Caco-2 (cell line): ENCODE data around the gene HOXC9. TPM values are rescaled to one million over a fixed set of nuclear protein-coding genes. Genes with fewer than 3 reads are reported as not detected.

Source experiments
- BruUV-seq: library from RNA; stranded (reverse); fragments of 400-500 nt; replicated peaks from 2 replicates; lab custom pipeline; 2021; lab: Mats Ljungman, UMichigan
- CTCF ChIA-PET: fragments of 300-600 bp; sonication (Branson Sonifier 250); formaldehyde crosslinking; loops from one replicate; lab custom pipeline; 2022; ENCODE audit warnings: antibody characterized with exemption; lab: Charles Lee
- POLR2A ChIA-PET: fragments of 300-600 bp; sonication (Branson Sonifier 250); formaldehyde crosslinking; loops from one replicate; lab custom pipeline; 2022; ENCODE audit warnings: antibody characterized with exemption; lab: Charles Lee
- DNase-seq, 2 experiments: peaks; one replicate each; pipeline versions ENCODE4 v3.0.0 to v3.0.0-alpha.2; 2020 to 2022
- H3K27me3 ChIP-seq: replicated peaks from 2 replicates; pipeline ENCODE4 v1.6.0; 2011; ENCODE audit warnings: low read length; ENCODE audit not compliant: control insufficient read depth, insufficient read depth
- H3K36me3 ChIP-seq: 2 replicates; pipeline ENCODE4 v1.5.1; 2011; ENCODE audit warnings: low read length; ENCODE audit not compliant: control insufficient read depth, insufficient read depth
- H3K4me1 ChIP-seq: fragments of 250-450 bp; sonication (Bioruptor Pico); 2 replicates; pipeline ENCODE4 v1.5.1; 2020; ENCODE audit warnings: mild to moderate bottlenecking
- H3K4me3 ChIP-seq: 2 replicates; pipeline ENCODE4 v1.5.1; 2011; ENCODE audit warnings: low read depth, mild to moderate bottlenecking, control low read depth, low read length
- H3K9me3 ChIP-seq: fragments of 250-450 bp; sonication (Bioruptor Pico); 2 replicates; pipeline ENCODE4 v1.5.1; 2020; ENCODE audit warnings: mild to moderate bottlenecking, moderate library complexity
- H3K27ac Mint-ChIP-seq: one replicate; pipeline ENCODE4 v1.8.0; 2022; ENCODE audit warnings: mixed read lengths; ENCODE audit not compliant: unreplicated experiment
- H3K27me3 Mint-ChIP-seq: one replicate; pipeline ENCODE4 v1.8.0; 2022; ENCODE audit warnings: mixed read lengths; ENCODE audit not compliant: insufficient read depth, unreplicated experiment
- H3K36me3 Mint-ChIP-seq: one replicate; pipeline ENCODE4 v1.8.0; 2022; ENCODE audit warnings: mild to moderate bottlenecking, mixed read lengths; ENCODE audit not compliant: insufficient read depth, unreplicated experiment
- H3K4me1 Mint-ChIP-seq: one replicate; pipeline ENCODE4 v1.8.0; 2022; ENCODE audit warnings: low read depth, mixed read lengths; ENCODE audit not compliant: unreplicated experiment
- H3K4me3 Mint-ChIP-seq: one replicate; pipeline ENCODE4 v1.8.0; 2022; ENCODE audit warnings: mild to moderate bottlenecking, moderate library complexity, mixed read lengths; ENCODE audit not compliant: unreplicated experiment
- H3K9me3 Mint-ChIP-seq: one replicate; pipeline ENCODE4 v1.8.0; 2022; ENCODE audit warnings: mixed read lengths; ENCODE audit not compliant: unreplicated experiment
- intact Hi-C: fragments of 100-400 bp; cut with micrococcal nuclease; formaldehyde crosslinking; loops from one replicate; pipeline ENCODE4 v1.10.0; 2022; ENCODE audit not compliant: unreplicated experiment
- total RNA-seq: library from RNA; stranded (reverse); gene quantifications from 2 replicates; pipeline ENCODE4 v1.2.3, GENCODE V29; 2022
- TF ChIP-seq, protein P1 (sequence below), 2 experiments: fragments of 200-600 bp in 1 of 2; IDR thresholded peaks; 1 replicate in 1 of 2; 2 replicates in 1 of 2; pipeline versions ENCODE4 v1.5.1 to v1.8.0; 2011 to 2022; ENCODE audit warnings: antibody characterized with exemption in 1 of 2, control low read depth in 1 of 2, inconsistent platforms in 1 of 2, low read depth in 1 of 2, low read length in 1 of 2, mild to moderate bottlenecking in 1 of 2, moderate library complexity in 1 of 2; ENCODE audit not compliant: insufficient read depth in 1 of 2, severe bottlenecking in 1 of 2, unreplicated experiment in 1 of 2

Gene HOXC9
- total RNA-seq, 1 experiment from 2014 or later = 2.9 TPM

GRCh38 chr12:54033106-54033979 is 33.4 kb downstream of the HOXC9 start:
- ChIA-PET POLR2A (interaction anchor here (0.5 to 1.8 kb wide), 10 partner anchors 16 to 292 kb away, joined by 3 to 19 read pairs (median 4); partner anchors contain the start of genes COPZ1 and SMUG1), CTCF (interaction anchor here (0.5 to 3.8 kb wide), 23 partner anchors 9 to 292 kb away, joined by 3 to 67 read pairs (median 6); partner anchors contain the start of genes COPZ1, HOXC10, HOXC4 and HOXC8)
- Mint-ChIP-seq H3K27ac (peak overlapping the region; percentile 90), H3K27me3 (no peaks in the 10 kb centered on the region), H3K9me3 (no peaks in the 10 kb centered on the region), H3K4me1 (peaks cover 6% of the 10 kb centered on the region), H3K36me3 (peaks cover 12% of the 10 kb centered on the region), H3K4me3 (peak overlapping the region; percentile 89)
- Histone ChIP-seq H3K27me3 (no peaks in the 10 kb centered on the region), H3K36me3 (no peaks in the 10 kb centered on the region; the same call in 1 of the 2 replicates), H3K9me3 (no peaks in the 10 kb centered on the region), H3K4me1 (peaks cover 9% of the 10 kb centered on the region), H3K4me3 (peak overlapping the region; percentile 52)
- intact Hi-C loops = no loop called here
- DNase-seq = peak; percentile 74 to 83
- BruUV-seq = TSS peak; percentile 24
- TF ChIP-seq, protein P1, sequence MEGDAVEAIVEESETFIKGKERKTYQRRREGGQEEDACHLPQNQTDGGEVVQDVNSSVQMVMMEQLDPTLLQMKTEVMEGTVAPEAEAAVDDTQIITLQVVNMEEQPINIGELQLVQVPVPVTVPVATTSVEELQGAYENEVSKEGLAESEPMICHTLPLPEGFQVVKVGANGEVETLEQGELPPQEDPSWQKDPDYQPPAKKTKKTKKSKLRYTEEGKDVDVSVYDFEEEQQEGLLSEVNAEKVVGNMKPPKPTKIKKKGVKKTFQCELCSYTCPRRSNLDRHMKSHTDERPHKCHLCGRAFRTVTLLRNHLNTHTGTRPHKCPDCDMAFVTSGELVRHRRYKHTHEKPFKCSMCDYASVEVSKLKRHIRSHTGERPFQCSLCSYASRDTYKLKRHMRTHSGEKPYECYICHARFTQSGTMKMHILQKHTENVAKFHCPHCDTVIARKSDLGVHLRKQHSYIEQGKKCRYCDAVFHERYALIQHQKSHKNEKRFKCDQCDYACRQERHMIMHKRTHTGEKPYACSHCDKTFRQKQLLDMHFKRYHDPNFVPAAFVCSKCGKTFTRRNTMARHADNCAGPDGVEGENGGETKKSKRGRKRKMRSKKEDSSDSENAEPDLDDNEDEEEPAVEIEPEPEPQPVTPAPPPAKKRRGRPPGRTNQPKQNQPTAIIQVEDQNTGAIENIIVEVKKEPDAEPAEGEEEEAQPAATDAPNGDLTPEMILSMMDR (IDR thresholded peaks at IDR 0.05; ENCODE audit: insufficient read depth in 1 of 2, low read depth in 1 of 2, low read length in 1 of 2, severe bottlenecking in 1 of 2, unreplicated experiment in 1 of 2) = no peak

- Mint-ChIP-seq H3K9me3 (no peaks in the 10 kb centered on the region), H3K4me3 (peak overlapping the region; percentile 89), H3K4me1 (peaks cover 6% of the 10 kb centered on the region), H3K27me3 (no peaks in the 10 kb centered on the region), H3K36me3 (peaks cover 6% of the 10 kb centered on the region), H3K27ac (peak overlapping the region; percentile 90)
- intact Hi-C loops = no loop called here
- H3K4me1 ChIP-seq = peaks cover 9% of the 10 kb centered on the region
- no peaks in the 10 kb centered on the region; the same call in 1 of the 2 replicates for H3K36me3 ChIP-seq
- TF ChIP-seq, protein P1 (IDR thresholded peaks at IDR 0.05; ENCODE audit: insufficient read depth in 1 of 2, low read depth in 1 of 2, low read length in 1 of 2, severe bottlenecking in 1 of 2, unreplicated experiment in 1 of 2) = no peak
- POLR2A ChIA-PET = interaction anchor here (0.8 kb wide), 1 partner anchor 102 kb away, joined by 3 read pairs; no protein-coding TSS in a partner anchor
- CTCF ChIA-PET = interaction anchor here (2.3 to 3.8 kb wide), 2 partner anchors 101 to 102 kb away, joined by 11 to 50 read pairs; no protein-coding TSS in a partner anchor
- TSS peak; percentile 21 for BruUV-seq
- H3K4me3 ChIP-seq = peak overlapping the region; percentile 52
- H3K27me3 ChIP-seq = no peaks in the 10 kb centered on the region
- no peaks in the 10 kb centered on the region for H3K9me3 ChIP-seq
- peak; percentile 39 to 50 for DNase-seq
Measured at GRCh38 chr12:54033980-54034784, 34.2 kb downstream of the HOXC9 start.
